A673 (cell line): Measurements from ENCODE around the gene DAPK3. TPM values are rescaled to one million over a fixed set of nuclear protein-coding genes. Genes with fewer than 3 reads are reported as not detected.
A peak's percentile ranks its signal among the peaks of the same experiment; 100 is the strongest.
"Not testable (repeated sequence)": the region's sequence is repeated elsewhere in the genome, so short reads cannot be mapped to it uniquely, and the experiment has no call there.

Experiments
- BruUV-seq: library from RNA; stranded (reverse); fragments of 400-500 nt; replicated peaks from 2 replicates; lab custom pipeline; 2021; lab: Mats Ljungman, UMichigan
- CTCF ChIA-PET: fragments of 300-600 bp; sonication (Branson Sonifier 250); formaldehyde crosslinking; loops from one replicate; lab custom pipeline; 2022; ENCODE audit warnings: antibody characterized with exemption; lab: Charles Lee
- POLR2A ChIA-PET: fragments of 300-600 bp; sonication (Branson Sonifier 250); formaldehyde crosslinking; loops from one replicate; lab custom pipeline; 2022; ENCODE audit warnings: antibody characterized with exemption; ENCODE audit not compliant: low non-redundant PET; lab: Charles Lee
- DNase-seq: peaks from one replicate; pipeline ENCODE4 v3.0.0-alpha.2; 2015; ENCODE audit warnings: low spot score
- H3K27ac ChIP-seq: fragments of 200-600 bp; sonication (generic); 2 replicates; pipeline ENCODE4 v1.5.1; 2016; ENCODE audit warnings: mixed run types, low read depth, mild to moderate bottlenecking, mixed read lengths, antibody characterized with exemption, low read length; ENCODE audit not compliant: poor library complexity, severe bottlenecking
- H3K27me3 ChIP-seq: fragments of 200-600 bp; sonication (generic); replicated peaks from 2 replicates; pipeline ENCODE4 v1.6.1; 2017; ENCODE audit warnings: mixed run types, low read depth, mild to moderate bottlenecking, mixed read lengths, antibody characterized with exemption, low read length; ENCODE audit not compliant: insufficient read depth, poor library complexity
- H3K36me3 ChIP-seq: fragments of 200-600 bp; sonication (generic); 2 replicates; pipeline ENCODE4 v1.6.1; 2016; ENCODE audit warnings: mixed run types, mild to moderate bottlenecking, mixed read lengths, antibody characterized with exemption, low read length; ENCODE audit not compliant: insufficient read depth, poor library complexity, severe bottlenecking
- H3K4me1 ChIP-seq: fragments of 200-600 bp; sonication (generic); 2 replicates; pipeline ENCODE4 v1.6.1; 2017; ENCODE audit warnings: mixed run types, mild to moderate bottlenecking, mixed read lengths, antibody characterized with exemption, low read length; ENCODE audit not compliant: insufficient read depth, poor library complexity, severe bottlenecking
- H3K4me3 ChIP-seq: fragments of 200-600 bp; sonication (generic); 2 replicates; pipeline ENCODE4 v1.5.1; 2016; ENCODE audit warnings: low read depth, mixed run types, mild to moderate bottlenecking, mixed read lengths, low read length; ENCODE audit not compliant: poor library complexity, severe bottlenecking
- H3K9me3 ChIP-seq: fragments of 200-600 bp; sonication (generic); 2 replicates; pipeline ENCODE4 v1.6.1; 2016; ENCODE audit warnings: mixed run types, low read depth, mild to moderate bottlenecking, mixed read lengths, antibody characterized with exemption, low read length; ENCODE audit not compliant: poor library complexity, severe bottlenecking
- CTCF ChIP-seq: fragments of 300-800, 200-600 bp; sonication (generic); conservative IDR thresholded peaks from 2 replicates; pipeline ENCODE4 v1.5.1; 2017; ENCODE audit warnings: low read depth, mild to moderate bottlenecking, antibody characterized with exemption, low read length, moderate library complexity, mixed read lengths
- EZH2 ChIP-seq: fragments of 200-600 bp; sonication (generic); IDR thresholded peaks from 2 replicates; pipeline ENCODE4 v1.6.1; 2017; ENCODE audit warnings: borderline replicate concordance, low read depth, mild to moderate bottlenecking, mixed read lengths, antibody characterized with exemption, low read length; ENCODE audit not compliant: poor library complexity, severe bottlenecking
- intact Hi-C: fragments of 100-400 bp; cut with micrococcal nuclease; formaldehyde crosslinking; loops from one replicate; pipeline ENCODE4 v1.10.0; 2022; ENCODE audit not compliant: unreplicated experiment
- total RNA-seq: library from RNA; stranded (reverse); gene quantifications from 2 replicates; pipeline ENCODE4 v1.2.3, GENCODE V29; 2021

The DAPK3 gene
- total RNA-seq, 1 experiment from 2014 or later = 65.9 TPM

- H3K4me1 ChIP-seq = peaks cover 20% of the 10 kb centered on the region
- no peaks in the 10 kb centered on the region for H3K27me3 ChIP-seq
- DNase-seq = peak; percentile 65
- intact Hi-C loops = no loop called here
- peak overlapping the region; percentile 93 for H3K4me3 ChIP-seq
- TF ChIP-seq EZH2 (no peak), CTCF (peak; percentile 28; the same call in 1 of the 2 replicates)
- no TSS peak for BruUV-seq
- ChIA-PET POLR2A (interaction anchor here (0.7 to 1.2 kb wide), 3 partner anchors 9 to 105 kb away, joined by 3 to 8 read pairs (median 4); partner anchors contain the start of gene EEF2), CTCF (interaction anchor here (1.3 kb wide), 1 partner anchor 18 kb away, joined by 10 read pairs; no protein-coding TSS in a partner anchor)
- H3K36me3 ChIP-seq = peaks cover 30% of the 10 kb centered on the region
- no peaks in the 10 kb centered on the region for H3K9me3 ChIP-seq
- H3K27ac ChIP-seq = peak overlapping the region; percentile 94
Observed at GRCh38 chr19:3969435-3970312, 1.2 kb downstream of the DAPK3 start.

GRCh38 chr19:3968556-3969434 lies 2.1 kb downstream of the DAPK3 start:
- Histone ChIP-seq H3K4me3 (peak overlapping the region; percentile 93), H3K27ac (peak overlapping the region; percentile 94), H3K4me1 (peaks cover 20% of the 10 kb centered on the region), H3K27me3 (no peaks in the 10 kb centered on the region), H3K9me3 (no peaks in the 10 kb centered on the region), H3K36me3 (peaks cover 33% of the 10 kb centered on the region)
- ChIA-PET POLR2A (interaction anchor here (0.6 to 1.2 kb wide), 5 partner anchors 10 to 278 kb away, joined by 3 to 8 read pairs (median 4); partner anchors contain the start of genes EEF2 and YJU2), CTCF (interaction anchor here (0.6 to 1.3 kb wide), 3 partner anchors 13 to 170 kb away, joined by 3 to 10 read pairs (median 6); no protein-coding TSS in a partner anchor)
- TSS peak; percentile 62 for BruUV-seq
- no peak for TF ChIP-seq EZH2
- TF ChIP-seq CTCF = no peak
- intact Hi-C loops = no loop called here
- peak; percentile 99 for DNase-seq

- H3K36me3 ChIP-seq = peaks cover 40% of the 10 kb centered on the region
- intact Hi-C loops, BruUV-seq, H3K4me3 ChIP-seq, H3K27me3 ChIP-seq, DNase-seq, H3K9me3 ChIP-seq: not testable (repeated sequence)
- peaks cover 20% of the 10 kb centered on the region for H3K4me1 ChIP-seq
- peak overlapping the region; percentile 94 for H3K27ac ChIP-seq
- ChIA-PET CTCF (interaction anchor here (0.6 kb wide), 1 partner anchor 171 kb away, joined by 6 read pairs; no protein-coding TSS in a partner anchor), POLR2A (interaction anchor here (0.6 to 1.2 kb wide), 3 partner anchors 11 to 279 kb away, joined by 3 to 8 read pairs (median 5); partner anchors contain the start of genes EEF2 and YJU2)
Observed at GRCh38 chr19:3967983-3968382, 2.9 kb downstream of the DAPK3 start.
